ENCODE data around the gene DAAM1. TPM values are rescaled to one million over a fixed set of nuclear protein-coding genes. Genes with fewer than 3 reads are reported as not detected.

The DAAM1 gene
- total RNA-seq, 1 experiment from 2014 or later = 0.27 TPM

DNA sequence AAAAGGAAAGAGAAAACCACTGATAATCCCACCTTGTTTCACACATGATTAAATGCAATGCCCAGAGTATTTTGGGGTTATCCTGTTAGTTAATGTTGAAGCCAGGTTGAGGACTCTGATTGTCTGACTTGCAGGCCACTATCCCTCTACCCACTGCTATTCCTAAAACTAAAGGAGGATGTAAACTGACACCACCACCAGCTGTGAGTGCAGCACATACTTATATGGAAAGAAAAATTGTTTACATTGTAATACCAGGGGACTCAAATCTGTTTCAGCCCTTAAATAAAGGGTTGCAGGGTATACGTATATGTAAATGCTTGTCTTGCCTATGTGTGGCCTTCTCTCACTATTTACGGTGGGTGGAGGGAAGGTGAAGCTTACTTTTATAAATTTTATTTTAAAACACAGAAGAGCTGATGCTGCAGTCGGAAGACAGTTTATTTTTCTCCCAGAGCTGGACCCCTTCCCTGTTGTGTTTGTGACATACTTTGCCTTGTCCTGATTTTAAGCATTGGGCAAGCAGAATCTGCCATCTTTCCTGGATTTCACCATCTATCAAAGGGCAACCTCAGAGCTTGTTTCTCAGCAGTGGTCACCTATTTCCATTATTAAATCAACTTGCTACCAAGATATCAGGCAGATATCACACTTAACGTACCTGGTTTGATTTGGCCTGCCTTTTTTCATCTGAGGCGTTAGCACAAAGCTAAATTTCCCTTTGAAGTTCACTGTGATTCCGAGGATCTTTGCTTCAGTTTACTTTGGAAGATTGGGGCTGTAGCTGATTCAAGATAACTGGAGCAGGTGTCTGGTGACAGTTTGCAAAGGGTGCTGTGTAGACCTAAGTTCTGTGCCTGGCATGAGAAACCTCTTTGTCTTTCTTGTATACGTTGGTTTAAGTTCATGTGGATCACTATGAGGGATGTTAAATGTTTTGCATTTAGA lies 25.2 kb downstream of the DAAM1 start:
- no peak for DNase-seq (ENCODE audit: low spot score)
- in situ Hi-C loops (cut with HindIII; ENCODE audit: low sequenced_read_pairs) = no loop called here

DNA sequence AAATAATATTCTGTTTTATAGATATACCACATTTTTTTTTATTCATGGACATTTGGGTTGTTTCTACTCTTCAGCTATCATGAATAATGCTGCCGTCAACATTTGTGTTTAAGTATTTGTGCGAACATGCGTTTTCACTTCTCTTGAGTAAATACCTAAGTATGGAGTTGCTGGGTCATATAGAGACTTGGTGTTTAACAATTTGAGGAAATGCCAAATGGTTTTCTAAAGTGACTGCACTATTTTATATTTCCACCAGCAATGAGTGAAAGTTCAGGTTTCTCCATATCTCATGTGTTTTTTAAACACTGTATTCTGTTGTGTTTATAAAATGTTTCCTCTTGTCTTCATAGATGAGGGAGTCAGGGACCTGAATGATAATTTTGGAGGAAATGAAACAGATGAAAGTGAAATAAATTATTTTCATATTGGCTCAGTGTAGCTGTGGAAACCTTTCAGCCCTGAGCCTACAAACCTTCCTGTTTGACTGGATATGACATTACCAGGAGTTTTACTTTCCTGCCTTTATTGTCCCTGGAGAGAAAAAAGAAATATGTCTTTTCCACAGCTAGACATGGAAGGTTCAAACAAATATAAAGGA lies 26.3 kb downstream of the DAAM1 start:
- in situ Hi-C loops (cut with HindIII; ENCODE audit: low sequenced_read_pairs) = no loop called here
- DNase-seq (ENCODE audit: low spot score) = no peak

DNA sequence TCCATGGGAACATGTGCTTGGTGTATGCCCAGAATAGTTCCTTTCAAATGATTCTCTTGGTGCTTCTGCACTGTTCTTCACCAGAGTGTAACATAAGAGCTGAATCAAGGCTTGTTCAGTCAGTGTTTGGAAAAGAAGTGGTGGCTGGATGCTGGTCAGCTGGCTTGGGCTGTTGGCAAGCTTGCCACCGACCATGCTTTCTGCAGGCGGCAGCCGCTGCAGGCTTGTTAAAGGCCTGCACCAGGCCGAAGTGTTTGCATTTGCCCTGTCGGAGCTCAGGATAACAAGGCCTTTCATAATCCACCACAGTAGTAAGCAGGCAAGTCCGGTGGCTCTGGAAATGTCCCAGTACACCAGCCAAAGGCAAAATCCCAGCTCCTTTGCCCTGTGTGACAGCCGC lies 26.9 kb downstream of the DAAM1 start:
- DNase-seq (ENCODE audit: low spot score) = peak; percentile 86
- in situ Hi-C loops (cut with HindIII; ENCODE audit: low sequenced_read_pairs) = no loop called here

DNA sequence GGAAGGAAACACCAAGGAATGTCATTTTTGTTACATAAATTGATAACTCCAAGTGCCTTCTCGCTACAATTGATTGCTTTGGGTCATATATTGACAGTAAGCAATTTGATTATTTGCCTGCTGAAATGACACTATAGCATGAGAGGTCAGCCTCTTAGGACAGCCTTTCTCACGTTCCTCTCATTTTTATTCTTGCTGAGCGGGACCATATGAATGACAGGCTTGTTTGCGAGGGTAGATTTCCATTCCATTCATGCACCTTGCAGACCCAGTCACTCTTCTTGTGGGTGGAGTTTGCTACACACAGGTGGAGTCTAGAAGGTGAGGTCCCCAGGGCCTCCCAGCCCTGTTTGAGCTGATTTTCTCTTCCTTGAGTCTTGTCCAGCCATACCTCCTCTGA lies 27.3 kb downstream of the DAAM1 start:
- in situ Hi-C loops (cut with HindIII; ENCODE audit: low sequenced_read_pairs) = no loop called here
- no peak for DNase-seq (ENCODE audit: low spot score)

DNA sequence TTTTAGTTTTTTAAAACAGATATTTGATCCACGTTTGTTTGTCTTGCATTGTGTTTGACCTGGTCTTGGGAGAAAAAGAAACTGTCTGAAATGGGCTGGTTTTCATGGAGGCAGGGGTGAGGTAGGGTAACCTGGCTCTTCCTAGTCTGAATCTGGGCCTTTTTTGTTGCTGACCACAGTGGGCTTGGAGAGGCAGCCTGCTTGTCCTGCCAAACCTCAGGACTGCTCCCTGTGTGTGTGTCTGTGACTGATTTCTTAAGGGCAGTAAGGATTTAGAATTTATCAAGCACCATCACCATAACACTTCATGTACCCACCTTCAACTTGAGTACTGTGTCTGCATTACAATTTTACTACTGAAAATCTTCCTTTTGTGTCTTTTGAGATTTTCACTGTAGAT lies 28.5 kb downstream of the DAAM1 start:
- no peak for DNase-seq (ENCODE audit: low spot score)
- in situ Hi-C loops (cut with HindIII; ENCODE audit: low sequenced_read_pairs) = no loop called here

DNA sequence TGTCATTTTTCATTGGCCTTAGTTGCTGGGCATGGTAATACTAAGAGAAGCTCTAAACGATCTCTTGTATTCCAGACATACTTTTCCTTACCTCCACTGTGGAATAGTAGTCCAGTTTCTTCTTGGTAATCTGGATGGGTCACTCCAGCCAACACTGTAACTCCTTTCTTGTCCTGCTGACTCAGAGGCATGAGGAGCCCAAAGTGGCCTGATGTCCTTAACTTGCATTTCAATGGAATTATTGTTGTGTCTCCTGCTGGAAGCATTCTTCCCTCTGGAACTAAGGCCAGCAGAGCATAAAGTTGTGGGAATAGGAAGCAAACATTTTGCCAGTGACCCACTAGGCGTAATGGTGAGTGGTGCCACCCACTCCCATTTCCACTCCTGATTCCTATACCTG lies 33.1 kb downstream of the DAAM1 start:
- no peak for DNase-seq (ENCODE audit: low spot score)
- in situ Hi-C loops (cut with HindIII; ENCODE audit: low sequenced_read_pairs) = no loop called here

DNA sequence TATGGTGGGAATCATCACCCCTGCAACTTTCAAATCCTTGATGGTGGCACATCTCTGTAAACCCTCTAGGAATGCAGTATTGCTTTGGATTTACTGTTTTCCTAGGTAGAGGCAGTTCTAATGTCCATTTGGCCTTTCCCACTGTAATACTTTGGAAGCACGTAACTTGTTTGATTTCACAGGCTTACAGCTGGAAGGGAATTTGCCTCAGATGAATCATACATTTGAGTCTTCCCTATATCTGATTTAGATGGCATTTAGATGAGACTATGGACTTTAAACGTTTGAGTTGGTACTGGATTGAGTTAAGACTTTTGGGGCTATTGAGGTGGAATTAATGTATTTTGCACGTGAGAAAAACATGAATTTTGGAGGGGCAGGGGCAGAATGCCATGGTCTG lies 35.9 kb downstream of the DAAM1 start:
- in situ Hi-C loops (cut with HindIII; ENCODE audit: low sequenced_read_pairs) = no loop called here
- DNase-seq (ENCODE audit: low spot score) = no peak

DNA sequence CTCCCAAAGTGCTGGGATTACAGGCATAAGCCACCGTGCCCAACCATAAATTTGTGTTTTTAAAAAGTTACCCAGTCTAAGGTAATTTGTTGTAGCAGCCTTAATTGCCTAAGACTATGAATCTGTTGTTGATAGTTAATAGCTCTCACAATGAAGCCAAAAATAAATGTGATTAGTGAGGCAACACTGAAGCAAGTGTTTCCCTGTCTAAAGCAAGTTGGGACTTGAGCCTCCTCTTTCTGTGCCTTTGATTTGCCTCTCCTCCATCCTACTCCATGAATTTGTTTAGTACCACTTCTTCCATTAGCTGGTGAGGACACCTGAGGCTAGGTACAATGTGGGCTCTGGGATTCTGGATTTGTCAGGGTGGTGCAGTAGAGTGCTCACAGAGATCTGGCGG lies 36.8 kb downstream of the DAAM1 start:
- in situ Hi-C loops (cut with HindIII; ENCODE audit: low sequenced_read_pairs) = no loop called here
- no peak for DNase-seq (ENCODE audit: low spot score)

DNA sequence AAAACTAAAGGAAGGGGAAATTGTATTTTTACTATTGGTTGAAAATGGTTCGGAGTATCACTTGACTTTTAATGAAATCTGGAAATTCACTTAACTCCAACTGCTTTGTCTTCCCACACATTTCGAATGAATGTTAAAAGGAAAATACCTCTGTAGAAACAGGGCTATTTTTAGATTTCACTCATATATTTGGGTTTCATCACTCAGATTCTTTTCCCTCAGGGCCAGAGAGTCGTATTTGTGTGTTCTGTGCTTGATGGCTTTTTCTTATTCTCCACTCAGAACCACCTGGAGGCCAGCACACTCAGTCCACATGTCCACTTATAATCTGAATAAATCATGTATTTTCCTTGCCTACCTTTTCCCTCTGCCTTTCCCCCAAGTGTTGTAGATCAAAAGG lies 40.0 kb downstream of the DAAM1 start:
- DNase-seq (ENCODE audit: low spot score) = no peak
- in situ Hi-C loops (cut with HindIII; ENCODE audit: low sequenced_read_pairs) = no loop called here

DNA sequence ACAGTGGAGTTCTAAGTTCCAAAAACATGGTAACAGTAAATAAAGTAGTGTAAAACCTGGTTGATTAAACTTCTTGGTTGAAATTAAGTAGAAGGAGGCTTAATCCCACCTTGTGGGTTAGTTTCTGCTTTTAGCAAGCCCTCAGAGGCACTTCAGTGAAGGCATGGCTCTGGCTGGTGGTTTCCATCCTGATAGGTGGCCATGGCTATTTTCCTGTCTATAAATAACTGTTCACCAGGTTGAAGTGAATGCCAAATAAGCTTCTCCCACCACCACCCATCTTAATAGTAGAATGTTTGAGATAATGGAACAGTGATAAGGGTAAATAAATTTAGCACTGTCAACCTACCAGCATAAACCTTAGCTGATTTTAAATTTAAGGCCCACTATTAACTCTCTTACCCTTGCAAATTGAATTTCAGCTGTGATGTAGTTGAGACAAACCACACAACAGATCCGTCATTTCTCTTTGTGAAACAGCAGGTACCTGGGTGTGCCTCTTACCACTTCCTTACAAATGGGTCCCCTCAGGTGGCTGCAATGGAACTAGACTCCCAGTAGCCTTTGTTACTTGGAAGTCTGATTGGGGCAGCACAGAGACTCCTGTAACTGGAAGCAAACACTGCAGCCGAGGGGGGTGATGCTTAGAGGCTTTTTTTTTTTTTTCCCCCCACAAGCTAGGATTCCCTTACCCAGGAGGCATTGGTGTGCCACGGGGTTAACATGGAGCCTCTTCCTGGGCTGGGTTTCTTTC lies 41.4 kb downstream of the DAAM1 start:
- DNase-seq (ENCODE audit: low spot score) = no peak
- in situ Hi-C loops (cut with HindIII; ENCODE audit: low sequenced_read_pairs) = no loop called here

DNA sequence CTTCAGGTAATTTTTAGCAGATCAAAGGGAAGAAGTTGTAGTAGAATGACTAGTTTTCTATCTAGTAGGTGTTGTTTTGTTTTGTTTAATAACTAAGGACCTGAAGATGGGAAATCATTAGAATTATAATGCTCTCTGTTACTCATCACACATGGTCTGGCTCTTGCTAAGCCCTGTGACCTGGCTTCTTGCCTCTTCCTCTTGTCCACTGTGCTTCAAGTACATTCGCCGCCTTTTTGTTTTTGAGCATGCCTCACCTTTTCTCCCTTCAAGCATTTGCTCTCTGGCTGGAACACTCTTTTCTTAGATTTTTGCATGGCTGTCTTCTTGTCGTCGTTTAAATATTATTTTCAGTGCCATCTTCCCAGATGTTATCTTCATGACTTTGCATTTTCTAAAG lies 47.7 kb downstream of the DAAM1 start:
- in situ Hi-C loops (cut with HindIII; ENCODE audit: low sequenced_read_pairs) = no loop called here
- no peak for DNase-seq (ENCODE audit: low spot score)

DNA sequence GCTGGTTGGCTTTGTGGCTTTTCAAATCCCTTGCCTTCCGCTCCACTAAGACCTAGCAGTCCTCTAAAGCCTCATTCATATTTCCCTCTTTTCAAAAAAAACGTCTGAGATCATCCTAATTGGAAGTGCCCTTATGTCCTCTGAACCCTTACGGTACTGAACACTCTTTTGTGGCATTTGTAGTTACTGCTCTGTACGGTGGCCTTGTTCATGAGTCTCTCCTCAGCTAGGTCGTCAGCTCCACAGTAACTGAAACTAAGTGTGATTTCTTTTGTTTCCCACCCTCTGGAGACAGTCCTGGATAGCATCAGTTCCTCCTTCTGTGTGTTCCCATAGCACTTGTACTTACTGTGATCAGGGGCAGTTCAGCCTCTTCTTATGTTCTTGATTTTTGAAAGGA lies 49.7 kb downstream of the DAAM1 start:
- no peak for DNase-seq (ENCODE audit: low spot score)

DNA sequence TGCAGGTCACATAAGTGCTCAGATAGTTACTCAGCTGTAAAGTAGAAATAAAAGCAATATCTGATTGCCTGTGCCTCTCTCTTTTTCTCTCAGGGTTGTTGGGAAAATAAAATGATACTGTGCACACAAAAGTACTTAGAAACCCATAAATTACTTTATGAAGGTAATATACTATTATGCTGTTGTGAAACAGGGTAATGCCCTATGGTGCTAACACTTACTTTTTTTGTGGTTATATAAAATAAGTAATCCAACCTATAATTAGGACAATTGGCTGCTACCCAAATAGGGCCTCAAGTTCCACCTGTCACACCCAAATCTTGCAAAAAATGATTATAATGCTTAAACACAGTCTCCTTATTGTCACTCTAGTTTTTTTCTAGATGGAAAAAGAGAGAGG lies 50.6 kb downstream of the DAAM1 start:
- in situ Hi-C loops (cut with HindIII; ENCODE audit: low sequenced_read_pairs) = no loop called here
- peak; percentile 38 for DNase-seq (ENCODE audit: low spot score)

More for the DNA sequence above, 49.7 kb downstream of the DAAM1 start:
- in situ Hi-C loops (cut with HindIII; ENCODE audit: low sequenced_read_pairs) = no loop called here

DNA sequence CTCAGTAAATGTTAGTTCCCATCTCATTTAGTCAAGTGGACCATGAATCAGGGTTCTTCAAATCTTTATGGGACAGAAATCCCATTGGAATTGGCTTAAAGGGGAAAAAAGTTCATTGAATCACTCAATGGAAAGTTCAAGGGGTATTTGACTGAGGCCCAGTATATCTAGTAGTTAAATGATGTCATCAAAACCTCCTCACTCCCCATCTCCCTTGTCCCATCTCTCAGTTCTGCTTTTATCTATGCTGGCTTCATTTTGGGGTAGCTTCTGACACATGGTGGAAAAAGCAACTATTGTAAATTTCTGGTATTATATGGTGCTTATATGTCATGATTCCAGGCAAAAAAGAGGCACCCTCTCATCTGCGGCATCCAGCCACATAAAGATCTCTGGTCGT lies 51.9 kb downstream of the DAAM1 start:
- in situ Hi-C loops (cut with HindIII; ENCODE audit: low sequenced_read_pairs) = no loop called here

DNA sequence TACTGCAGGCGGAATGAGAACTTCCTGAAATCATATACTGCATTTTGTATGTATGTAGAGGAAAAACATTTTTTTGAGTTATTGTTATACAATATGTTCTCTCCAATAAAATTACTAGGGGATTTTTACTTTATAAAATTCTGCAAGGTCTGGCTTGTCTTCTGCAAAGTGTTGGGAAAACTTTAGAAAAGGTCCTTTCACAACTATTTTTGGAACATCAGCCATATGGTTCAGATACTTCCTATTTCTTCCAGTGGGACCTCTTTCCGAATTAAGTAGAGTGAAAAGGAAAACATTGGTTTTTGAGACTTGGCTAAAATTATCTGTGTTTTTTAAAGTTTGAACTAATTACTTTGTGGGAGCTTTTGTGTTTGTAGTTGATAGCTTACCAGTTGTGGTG lies 52.7 kb downstream of the DAAM1 start:
- in situ Hi-C loops (cut with HindIII; ENCODE audit: low sequenced_read_pairs) = no loop called here

More for the DNA sequence above, 51.9 kb downstream of the DAAM1 start:
- DNase-seq (ENCODE audit: low spot score) = no peak

DNA sequence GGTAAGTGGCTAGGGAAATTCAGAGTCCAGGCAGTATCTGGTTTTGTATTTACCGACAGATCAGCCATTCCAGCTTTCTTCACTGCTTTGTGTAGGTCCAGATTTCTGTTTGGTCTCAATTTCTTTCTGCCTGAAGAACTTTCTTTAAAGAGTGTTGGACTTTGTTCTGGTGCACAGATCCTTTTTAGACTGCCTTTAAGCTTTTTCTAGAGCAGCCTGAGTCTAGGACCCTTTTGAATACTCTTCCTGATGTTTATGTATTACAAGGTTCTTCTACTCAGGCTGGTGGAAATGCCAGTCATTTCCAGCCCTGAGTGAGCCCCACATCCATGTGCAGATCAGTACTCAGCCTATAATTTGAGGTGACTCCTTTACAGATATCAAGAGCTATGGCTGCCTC lies 54.7 kb downstream of the DAAM1 start:
- in situ Hi-C loops (cut with HindIII; ENCODE audit: low sequenced_read_pairs) = no loop called here

More for the DNA sequence above, 52.7 kb downstream of the DAAM1 start:
- DNase-seq (ENCODE audit: low spot score) = no peak

DNA sequence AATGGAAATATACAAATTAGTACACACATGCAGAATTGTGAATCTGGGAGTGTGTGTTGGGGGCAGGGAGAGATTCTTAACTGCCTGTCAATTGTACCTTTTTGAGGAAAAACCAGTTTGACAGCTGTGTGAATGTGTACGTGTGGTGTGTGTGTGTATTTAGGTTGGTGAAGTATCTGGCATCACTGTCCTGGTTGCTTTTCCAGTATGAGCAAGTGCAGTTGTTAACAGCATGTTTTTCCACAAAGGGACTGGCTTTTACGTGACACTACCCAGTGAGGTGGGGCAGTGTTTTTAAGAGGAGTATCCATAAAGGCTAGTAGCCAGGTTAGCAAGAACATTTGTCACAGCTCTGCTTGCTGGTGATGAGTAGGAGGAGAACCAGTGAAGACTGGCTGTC lies 56.1 kb downstream of the DAAM1 start:
- in situ Hi-C loops (cut with HindIII; ENCODE audit: low sequenced_read_pairs) = no loop called here
- DNase-seq (ENCODE audit: low spot score) = no peak

More for the DNA sequence above, 54.7 kb downstream of the DAAM1 start:
- no peak for DNase-seq (ENCODE audit: low spot score)

DNA sequence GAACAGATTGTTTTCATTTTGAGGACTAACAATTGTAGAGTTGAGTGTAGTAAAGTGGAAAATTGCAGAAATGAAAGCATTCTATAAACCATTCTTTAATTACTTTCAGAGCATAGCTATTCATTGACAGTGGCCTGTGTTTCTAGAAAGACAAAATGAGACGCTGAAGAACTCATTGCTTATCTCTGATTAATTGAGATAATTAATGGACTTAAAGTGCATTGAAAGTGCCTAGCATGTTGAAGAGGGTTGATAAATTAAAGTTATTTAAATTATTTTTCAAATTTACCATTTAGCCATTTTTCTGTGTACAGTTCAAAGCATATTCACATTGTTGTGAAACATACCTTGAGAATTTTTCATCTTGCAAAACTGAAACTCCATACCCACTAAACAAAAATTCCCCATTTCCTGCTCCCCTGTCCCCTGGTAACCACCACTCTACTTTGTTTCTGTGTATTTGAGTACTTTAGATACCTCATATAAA lies 57.4 kb downstream of the DAAM1 start:
- in situ Hi-C loops (cut with HindIII; ENCODE audit: low sequenced_read_pairs) = no loop called here
- DNase-seq (ENCODE audit: low spot score) = no peak

DNA sequence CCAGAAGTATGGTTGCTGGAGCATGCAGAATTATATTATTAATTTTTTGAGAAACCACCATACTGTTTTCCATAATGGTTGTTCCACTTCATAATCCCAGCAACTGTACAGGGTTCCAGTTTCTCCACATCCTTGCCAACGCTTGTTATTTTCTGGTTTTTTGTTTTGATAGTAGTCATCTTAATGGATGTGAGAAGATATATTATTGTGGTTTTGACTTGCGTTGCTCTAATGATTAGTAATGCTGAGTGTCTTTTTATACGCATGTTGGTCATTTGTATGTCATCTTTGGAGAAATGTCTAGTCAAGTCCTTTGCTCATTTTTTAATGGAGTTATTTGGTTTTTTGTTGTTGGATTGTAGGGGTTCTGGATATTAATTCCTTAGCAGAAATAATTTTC lies 58.1 kb downstream of the DAAM1 start:
- in situ Hi-C loops (cut with HindIII; ENCODE audit: low sequenced_read_pairs) = no loop called here

More for the DNA sequence above, 58.1 kb downstream of the DAAM1 start:
- DNase-seq (ENCODE audit: low spot score) = no peak
